NOMO-1 treated with dmso at 0.1 percent for 144 hours (cell line): Measurements from ENCODE around the gene RASAL2.

Source experiments
- DNase-seq: peaks from one replicate; lab custom pipeline; 2025; ENCODE audit not compliant: unreplicated experiment; lab: John Stamatoyannopoulos, UW

Gene RASAL2

GRCh38 chr1:178093951-178094738 is at the start of gene RASAL2:
TSS of gene RASAL2 (plus strand) at chr1:178094104. CDS start at chr1:178094493, 389 bp downstream.
- peak; percentile 14 for DNase-seq

GRCh38 chr1:178046591-178047270 is 47.2 kb upstream of the RASAL2 start:
- DNase-seq = no peak

GRCh38 chr1:178047403-178048093 is 46.4 kb upstream of the RASAL2 start:
- no peak for DNase-seq

GRCh38 chr1:178048426-178048825 is 45.5 kb upstream of the RASAL2 start:
- DNase-seq = no peak

- DNase-seq = no peak
Observed at GRCh38 chr1:178048883-178049282, 45.0 kb upstream of the RASAL2 start.

GRCh38 chr1:178050084-178050483 is 43.8 kb upstream of the RASAL2 start:
- no peak for DNase-seq

- no peak for DNase-seq
Observed at GRCh38 chr1:178051071-178051470, 42.8 kb upstream of the RASAL2 start.

- DNase-seq = no peak
Observed at GRCh38 chr1:178052650-178053461, 41.0 kb upstream of the RASAL2 start.

- peak; percentile 7 for DNase-seq
Observed at GRCh38 chr1:178055093-178055492, 38.8 kb upstream of the RASAL2 start.

- peak; percentile 86 for DNase-seq
Observed at GRCh38 chr1:178055779-178056471, 38.0 kb upstream of the RASAL2 start.

GRCh38 chr1:178057141-178057765 is 36.7 kb upstream of the RASAL2 start:
- DNase-seq = peak; percentile 33

GRCh38 chr1:178057912-178058534 is 35.9 kb upstream of the RASAL2 start:
- no peak for DNase-seq

GRCh38 chr1:178060789-178061556 is 32.9 kb upstream of the RASAL2 start:
- DNase-seq = no peak

GRCh38 chr1:178061620-178062019 is 32.3 kb upstream of the RASAL2 start:
- no peak for DNase-seq

- no peak for DNase-seq
Observed at GRCh38 chr1:178064191-178064821, 29.6 kb upstream of the RASAL2 start.

- no peak for DNase-seq
Observed at GRCh38 chr1:178065250-178065649, 28.7 kb upstream of the RASAL2 start.

- no peak for DNase-seq
Observed at GRCh38 chr1:178066296-178066907, 27.5 kb upstream of the RASAL2 start.
